ENCODE measurements around the gene TUSC2.

TUSC2 gene

DNA sequence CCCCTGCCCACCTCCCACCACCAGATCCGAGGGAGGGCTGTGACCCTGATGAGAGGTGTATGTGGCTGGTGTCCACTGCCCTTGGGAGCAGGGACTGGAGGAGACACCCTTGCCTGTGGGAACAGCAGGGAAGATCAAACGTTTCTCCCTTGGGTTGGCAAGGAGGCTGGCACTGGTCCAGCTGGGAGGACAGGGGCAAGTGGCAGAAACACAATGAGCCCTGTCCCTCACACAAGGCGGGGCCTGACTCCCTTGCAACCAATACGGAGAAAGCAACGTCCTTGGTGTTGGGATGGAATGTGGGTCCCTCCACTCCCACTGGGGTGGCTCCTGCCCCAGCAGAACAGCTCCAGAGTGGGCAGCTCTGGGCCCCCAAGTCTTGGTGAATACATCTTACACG lies 10.7 kb downstream of the TUSC2 start:
- Histone ChIP-seq H4K8ac (ENCODE audit: low read depth, low read length) (no peak overlapping the region), H3K79me2 (ENCODE audit: control insufficient read depth, insufficient read depth, low read length, poor library complexity) (peaks cover 14% of the 10 kb centered on the region), H2AK5ac (ENCODE audit: low read length) (no peak overlapping the region)

DNA sequence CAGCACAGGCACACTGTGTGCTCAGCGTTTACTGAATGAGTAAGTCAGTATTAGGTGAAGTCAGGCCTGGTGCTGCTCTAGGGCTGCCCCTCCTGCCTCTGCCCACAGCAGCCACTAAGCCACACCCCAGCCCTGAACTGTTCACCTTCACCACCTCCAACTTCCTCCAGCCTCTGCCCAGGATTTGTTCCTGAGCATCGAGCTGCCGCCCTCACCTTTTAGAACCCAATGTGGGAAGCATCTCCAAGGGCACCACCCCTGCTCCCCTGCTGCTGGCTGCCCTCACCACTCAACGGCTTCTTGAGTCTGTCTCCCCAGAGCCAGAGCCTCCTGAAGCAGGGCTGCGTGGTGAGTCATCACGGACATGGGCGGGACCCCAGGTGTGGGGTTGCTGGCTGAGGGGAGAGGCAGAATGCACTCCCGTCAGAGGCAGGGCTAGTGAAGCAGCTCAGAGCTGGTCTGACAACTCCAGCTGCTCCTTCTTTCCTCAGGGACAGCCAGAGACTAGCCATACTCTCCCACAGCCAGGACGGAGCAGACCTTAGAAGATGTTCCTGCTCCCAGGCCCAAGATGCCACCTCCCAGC lies 11.3 kb downstream of the TUSC2 start:
- no peak overlapping the region for H2BK12ac ChIP-seq (ENCODE audit: low read length)
- no peak overlapping the region for H3K9ac ChIP-seq (ENCODE audit: low read length)
- no CpG with 5 or more reads among the region's 9 CpGs for WGBS (ENCODE audit: extremely low coverage, insufficient coverage, insufficient read length)
- H4K12ac ChIP-seq (ENCODE audit: low read depth, low read length): no peak overlapping the region
- H3K79me1 ChIP-seq (ENCODE audit: low read length): peaks cover 8% of the 10 kb centered on the region
- H2BK120ac ChIP-seq (ENCODE audit: insufficient read depth, low read length, poor library complexity): no peak overlapping the region
- no peak overlapping the region for H3K4ac ChIP-seq (ENCODE audit: low read depth, low read length)
- H3K14ac ChIP-seq (ENCODE audit: low read length): no peak overlapping the region
- peaks cover 29% of the 10 kb centered on the region in 2 experiments for H3K36me3 ChIP-seq (ENCODE audit: control insufficient read depth in 1 of 2, insufficient read depth in 2 of 2, low read length in 2 of 2)
- H3K4me3 ChIP-seq (ENCODE audit: low read depth, low read length): no peak overlapping the region
- H2BK5ac ChIP-seq (ENCODE audit: low read depth, low read length, poor library complexity): no peak overlapping the region
- H3K23ac ChIP-seq (ENCODE audit: low read length): no peak overlapping the region
- peak overlapping the region; percentile 40 for H3K4me2 ChIP-seq (ENCODE audit: low read length)
- H3K27ac ChIP-seq (ENCODE audit: low read depth, low read length): peak overlapping the region; percentile 62
- H3K9me3 ChIP-seq (ENCODE audit: insufficient read depth, low read depth, low read length): peaks cover 2% of the 10 kb centered on the region
- H4K91ac ChIP-seq (ENCODE audit: low read depth, low read length): no peak overlapping the region
- peak overlapping the region; percentile 31 for H3K18ac ChIP-seq (ENCODE audit: low read length)
- peak; percentile 53 to 63 for DNase-seq
- H2AFZ ChIP-seq (ENCODE audit: insufficient read depth, low read length, poor library complexity): no peak overlapping the region
- H4K8ac ChIP-seq (ENCODE audit: low read depth, low read length): no peak overlapping the region
- H2AK5ac ChIP-seq (ENCODE audit: low read length): no peak overlapping the region
- H3K4me1 ChIP-seq (ENCODE audit: control insufficient read depth in 1 of 2, insufficient read depth in 2 of 2, low read length in 2 of 2): peaks cover 27 to 28% of the 10 kb centered on the region in 2 experiments
- H3K27me3 ChIP-seq (ENCODE audit: insufficient read depth, low read length): no peaks in the 10 kb centered on the region
- H3K79me2 ChIP-seq (ENCODE audit: control insufficient read depth, insufficient read depth, low read length, poor library complexity): peaks cover 10% of the 10 kb centered on the region

More for the DNA sequence above, 10.7 kb downstream of the TUSC2 start:
- H4K12ac ChIP-seq (ENCODE audit: low read depth, low read length): no peak overlapping the region
- peak overlapping the region; percentile 40 for H3K4me2 ChIP-seq (ENCODE audit: low read length)
- no peaks in the 10 kb centered on the region for H3K27me3 ChIP-seq (ENCODE audit: insufficient read depth, low read length)
- H2BK5ac ChIP-seq (ENCODE audit: low read depth, low read length, poor library complexity): no peak overlapping the region
- peaks cover 2% of the 10 kb centered on the region for H3K9me3 ChIP-seq (ENCODE audit: insufficient read depth, low read depth, low read length)
- no peak overlapping the region for H2AFZ ChIP-seq (ENCODE audit: insufficient read depth, low read length, poor library complexity)
- H3K36me3 ChIP-seq (ENCODE audit: control insufficient read depth in 1 of 2, insufficient read depth in 2 of 2, low read length in 2 of 2): peaks cover 29% of the 10 kb centered on the region in 2 experiments
- no peak overlapping the region for H4K91ac ChIP-seq (ENCODE audit: low read depth, low read length)
- H3K4ac ChIP-seq (ENCODE audit: low read depth, low read length): no peak overlapping the region
- H2BK120ac ChIP-seq (ENCODE audit: insufficient read depth, low read length, poor library complexity): no peak overlapping the region
- H3K27ac ChIP-seq (ENCODE audit: low read depth, low read length): peak overlapping the region; percentile 62
- no peak overlapping the region for H3K18ac ChIP-seq (ENCODE audit: low read length)
- H3K79me1 ChIP-seq (ENCODE audit: low read length): peaks cover 14% of the 10 kb centered on the region
- H3K23ac ChIP-seq (ENCODE audit: low read length): no peak overlapping the region
- peaks cover 32% of the 10 kb centered on the region in 2 experiments for H3K4me1 ChIP-seq (ENCODE audit: control insufficient read depth in 1 of 2, insufficient read depth in 2 of 2, low read length in 2 of 2)
- DNase-seq: no peak
- WGBS (ENCODE audit: extremely low coverage, insufficient coverage, insufficient read length): no CpG with 5 or more reads among the region's 6 CpGs
- H3K14ac ChIP-seq (ENCODE audit: low read length): no peak overlapping the region
- peak overlapping the region; percentile 0 for H2BK12ac ChIP-seq (ENCODE audit: low read length)
- H3K9ac ChIP-seq (ENCODE audit: low read length): no peak overlapping the region
- H3K4me3 ChIP-seq (ENCODE audit: low read depth, low read length): no peak overlapping the region

- no peak overlapping the region for H3K9ac ChIP-seq (ENCODE audit: low read length)
- no peak overlapping the region for H3K4ac ChIP-seq (ENCODE audit: low read depth, low read length)
- no peak overlapping the region for H4K91ac ChIP-seq (ENCODE audit: low read depth, low read length)
- WGBS (ENCODE audit: extremely low coverage, insufficient coverage, insufficient read length): no CpG with 5 or more reads among the region's 4 CpGs
- H3K4me3 ChIP-seq (ENCODE audit: low read depth, low read length): no peak overlapping the region
- H3K4me1 ChIP-seq (ENCODE audit: control insufficient read depth in 1 of 2, insufficient read depth in 2 of 2, low read length in 2 of 2): peaks cover 20 to 21% of the 10 kb centered on the region in 2 experiments
- H2AFZ ChIP-seq (ENCODE audit: insufficient read depth, low read length, poor library complexity): no peak overlapping the region
- H4K12ac ChIP-seq (ENCODE audit: low read depth, low read length): no peak overlapping the region
- H3K79me1 ChIP-seq (ENCODE audit: low read length): no peaks in the 10 kb centered on the region
- H4K8ac ChIP-seq (ENCODE audit: low read depth, low read length): no peak overlapping the region
- H3K4me2 ChIP-seq (ENCODE audit: low read length): no peak overlapping the region
- H3K36me3 ChIP-seq (ENCODE audit: control insufficient read depth in 1 of 2, insufficient read depth in 2 of 2, low read length in 2 of 2): peaks cover 27% of the 10 kb centered on the region in 2 experiments
- no peak overlapping the region for H3K18ac ChIP-seq (ENCODE audit: low read length)
- H2BK5ac ChIP-seq (ENCODE audit: low read depth, low read length, poor library complexity): no peak overlapping the region
- H3K27ac ChIP-seq (ENCODE audit: low read depth, low read length): no peak overlapping the region
- H3K9me3 ChIP-seq (ENCODE audit: insufficient read depth, low read depth, low read length): peaks cover 2% of the 10 kb centered on the region
- H2BK120ac ChIP-seq (ENCODE audit: insufficient read depth, low read length, poor library complexity): no peak overlapping the region
- H3K23ac ChIP-seq (ENCODE audit: low read length): no peak overlapping the region
- H2BK12ac ChIP-seq (ENCODE audit: low read length): no peak overlapping the region
- H3K14ac ChIP-seq (ENCODE audit: low read length): no peak overlapping the region
- H3K79me2 ChIP-seq (ENCODE audit: control insufficient read depth, insufficient read depth, low read length, poor library complexity): no peaks in the 10 kb centered on the region
- no peak overlapping the region for H2AK5ac ChIP-seq (ENCODE audit: low read length)
- H3K27me3 ChIP-seq (ENCODE audit: insufficient read depth, low read length): no peaks in the 10 kb centered on the region
- no peak for DNase-seq
Observed at GRCh38 chr3:50314816-50315215, 13.2 kb downstream of the TUSC2 start.

GRCh38 chr3:50314342-50314741 lies 13.7 kb downstream of the TUSC2 start:
- WGBS (ENCODE audit: extremely low coverage, insufficient coverage, insufficient read length): no CpG with 5 or more reads among the region's 3 CpGs

More at GRCh38 chr3:50314342-50314741, 13.7 kb downstream of the TUSC2 start:
- Histone ChIP-seq H3K14ac (ENCODE audit: low read length) (no peak overlapping the region), H4K8ac (ENCODE audit: low read depth, low read length) (no peak overlapping the region), H2BK12ac (ENCODE audit: low read length) (no peak overlapping the region), H3K18ac (ENCODE audit: low read length) (no peak overlapping the region), H4K91ac (ENCODE audit: low read depth, low read length) (no peak overlapping the region), H4K12ac (ENCODE audit: low read depth, low read length) (no peak overlapping the region), H3K79me1 (ENCODE audit: low read length) (no peaks in the 10 kb centered on the region), H2AFZ (ENCODE audit: insufficient read depth, low read length, poor library complexity) (no peak overlapping the region), H3K79me2 (ENCODE audit: control insufficient read depth, insufficient read depth, low read length, poor library complexity) (no peaks in the 10 kb centered on the region), H3K4me3 (ENCODE audit: low read depth, low read length) (no peak overlapping the region), H3K36me3 (ENCODE audit: control insufficient read depth in 1 of 2, insufficient read depth in 2 of 2, low read length in 2 of 2) (peaks cover 24% of the 10 kb centered on the region in 2 experiments), H2AK5ac (ENCODE audit: low read length) (no peak overlapping the region), H3K4ac (ENCODE audit: low read depth, low read length) (no peak overlapping the region), H3K4me1 (ENCODE audit: control insufficient read depth in 1 of 2, insufficient read depth in 2 of 2, low read length in 2 of 2) (peaks cover 18 to 19% of the 10 kb centered on the region in 2 experiments), H3K27ac (ENCODE audit: low read depth, low read length) (no peak overlapping the region), H2BK5ac (ENCODE audit: low read depth, low read length, poor library complexity) (no peak overlapping the region), H3K9ac (ENCODE audit: low read length) (no peak overlapping the region), H3K9me3 (ENCODE audit: insufficient read depth, low read depth, low read length) (peaks cover 2% of the 10 kb centered on the region), H3K4me2 (ENCODE audit: low read length) (no peak overlapping the region), H3K23ac (ENCODE audit: low read length) (no peak overlapping the region), H3K27me3 (ENCODE audit: insufficient read depth, low read length) (no peaks in the 10 kb centered on the region), H2BK120ac (ENCODE audit: insufficient read depth, low read length, poor library complexity) (no peak overlapping the region)
- no peak for DNase-seq
